HFFc6 (cell line): ENCODE results near the gene IL11. TPM values are rescaled to one million over a fixed set of nuclear protein-coding genes. Genes with fewer than 3 reads are reported as not detected.
A peak's percentile ranks its signal among the peaks of the same experiment; 100 is the strongest.

Experiments
- DNase-seq: peaks from one replicate; pipeline ENCODE4 v3.0.0-alpha.2; 2018
- H3K27ac Mint-ChIP-seq: 2 replicates; pipeline ENCODE4 v1.8.0; 2020; ENCODE audit warnings: mild to moderate bottlenecking, mixed read lengths
- H3K27me3 Mint-ChIP-seq: 2 replicates; pipeline ENCODE4 v1.8.0; 2021; ENCODE audit warnings: mild to moderate bottlenecking, moderate library complexity, mixed read lengths; ENCODE audit not compliant: insufficient read depth
- H3K36me3 Mint-ChIP-seq: 2 replicates; pipeline ENCODE4 v1.8.0; 2021; ENCODE audit warnings: low read depth, mixed read lengths
- H3K4me1 Mint-ChIP-seq: 2 replicates; pipeline ENCODE4 v1.8.0; 2020; ENCODE audit warnings: low read depth, mixed read lengths
- H3K4me3 Mint-ChIP-seq: 2 replicates; pipeline ENCODE4 v1.8.0; 2020; ENCODE audit warnings: mild to moderate bottlenecking, moderate library complexity, mixed read lengths
- H3K9me3 Mint-ChIP-seq: 2 replicates; pipeline ENCODE4 v1.8.0; 2020; ENCODE audit warnings: mild to moderate bottlenecking, mixed read lengths
- CTCF ChIP-seq: fragments of 200-600 bp; sonication (generic); IDR thresholded peaks from 2 replicates; pipeline ENCODE4 v1.5.0; 2021; ENCODE audit warnings: antibody characterized with exemption, mild to moderate bottlenecking
- total RNA-seq, 6 experiments: library from RNA; stranded (reverse); fragmentation: NEBNext Ultra II Directional; extraction: Animal tissue kit (Norgen Biotek cat#: 25700); gene quantifications; 2 replicates in 1 of 6; 3 replicates in 5 of 6; pipeline ENCODE4 v1.2.3, GENCODE V29; 2021

IL11 gene
- total RNA-seq, 6 experiments from 2014 or later: 22.2 to 43.4 (median 36.1) TPM

DNA sequence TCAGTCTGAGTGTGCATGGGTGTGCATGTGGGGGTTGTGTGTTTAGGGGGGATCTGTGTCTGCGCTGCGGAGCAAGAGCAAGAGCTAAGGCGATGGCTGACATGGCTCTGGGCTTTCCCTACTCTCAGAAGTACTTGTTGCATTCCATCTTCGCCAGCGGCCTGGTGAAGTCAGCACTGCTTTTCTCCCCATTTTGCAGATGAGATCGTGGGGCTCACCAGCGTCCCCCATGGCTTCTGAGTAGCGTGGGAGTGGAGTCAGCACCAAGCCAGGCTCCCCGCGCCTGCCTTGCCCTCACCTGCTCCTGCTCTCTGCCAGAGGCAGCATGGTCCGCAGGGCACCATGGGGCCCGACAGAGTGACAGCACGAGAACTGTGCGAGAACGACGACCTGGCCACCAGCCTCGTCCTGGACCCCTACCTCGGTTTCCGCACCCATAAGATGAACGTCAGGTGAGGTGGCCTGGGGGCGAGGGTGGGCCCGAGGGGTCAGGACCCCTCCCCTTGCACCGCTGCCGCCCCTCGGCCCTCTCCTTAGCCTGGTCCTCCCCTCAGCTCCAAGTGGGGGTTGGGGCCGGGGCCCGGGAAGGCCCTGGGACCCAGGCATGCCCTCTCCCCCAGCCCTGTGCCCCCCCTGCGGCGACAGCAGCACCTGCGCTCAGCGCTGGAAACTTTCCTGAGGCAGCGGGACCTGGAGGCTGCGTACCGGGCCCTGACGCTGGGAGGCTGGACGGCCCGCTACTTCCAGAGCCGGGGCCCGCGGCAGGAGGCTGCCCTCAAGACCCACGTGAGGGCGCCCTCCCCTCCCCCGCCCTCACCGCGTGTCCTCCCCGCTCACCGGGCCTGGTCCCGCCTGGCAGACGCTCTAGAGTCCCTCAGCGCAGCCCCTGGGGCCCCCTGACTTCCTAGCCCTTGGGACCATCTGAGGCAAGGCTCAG, 28.4 kb downstream of the IL11 start:
- H3K27ac Mint-ChIP-seq: peak overlapping the region; percentile 60
- H3K4me3 Mint-ChIP-seq: peak overlapping the region; percentile 60
- H3K4me1 Mint-ChIP-seq: peaks cover 33% of the 10 kb centered on the region
- H3K27me3 Mint-ChIP-seq: peaks cover 6% of the 10 kb centered on the region
- no peak for TF ChIP-seq CTCF
- DNase-seq: no peak
- H3K9me3 Mint-ChIP-seq: no peaks in the 10 kb centered on the region
- no peaks in the 10 kb centered on the region; the same call in 1 of the 2 replicates for H3K36me3 Mint-ChIP-seq

GRCh38 chr19:55341171-55341588, 29.1 kb downstream of the IL11 start:
- Mint-ChIP-seq H3K4me1 (peaks cover 33% of the 10 kb centered on the region), H3K27me3 (peaks cover 7% of the 10 kb centered on the region), H3K36me3 (no peaks in the 10 kb centered on the region; the same call in 1 of the 2 replicates), H3K27ac (peak overlapping the region; percentile 100), H3K4me3 (peak overlapping the region; percentile 91), H3K9me3 (no peaks in the 10 kb centered on the region)
- TF ChIP-seq CTCF: no peak
- DNase-seq: peak; percentile 41

GRCh38 chr19:55340784-55341147, 29.5 kb downstream of the IL11 start:
- Mint-ChIP-seq H3K27ac (peak overlapping the region; percentile 100; the same call in 1 of the 2 replicates), H3K27me3 (peaks cover 7% of the 10 kb centered on the region), H3K36me3 (no peaks in the 10 kb centered on the region; the same call in 1 of the 2 replicates), H3K4me3 (peak overlapping the region; percentile 91), H3K4me1 (peaks cover 33% of the 10 kb centered on the region), H3K9me3 (no peaks in the 10 kb centered on the region)
- peak; percentile 51 for TF ChIP-seq CTCF
- no peak for DNase-seq

- Mint-ChIP-seq H3K4me3 (peak overlapping the region; percentile 91), H3K27me3 (peaks cover 7% of the 10 kb centered on the region), H3K9me3 (no peaks in the 10 kb centered on the region), H3K36me3 (no peaks in the 10 kb centered on the region; the same call in 1 of the 2 replicates), H3K27ac (peak overlapping the region; percentile 100), H3K4me1 (peaks cover 26% of the 10 kb centered on the region)
- no peak for TF ChIP-seq CTCF
- DNase-seq: no peak
These were observed 30.1 kb downstream of the IL11 start for GRCh38 chr19:55339889-55340783.

GRCh38 chr19:55339105-55339888, 31.0 kb downstream of the IL11 start, which contains the start of gene KMT5C:
Gene KMT5C (plus strand): TSS chr19:55339876. CDS start chr19:55341937, 2,061 bp downstream.
- Mint-ChIP-seq H3K36me3 (no peaks in the 10 kb centered on the region), H3K9me3 (no peaks in the 10 kb centered on the region), H3K4me1 (peaks cover 23% of the 10 kb centered on the region), H3K27ac (peak within 1 kb of the TSS; percentile 100), H3K27me3 (peaks cover 7% of the 10 kb centered on the region), H3K4me3 (peak within 1 kb of the TSS; percentile 91)
- peak; percentile 41; the same call in 1 of the 2 replicates for TF ChIP-seq CTCF
- DNase-seq: peak; percentile 100
